Muscle layer of duodenum (tissue), 2 donors: Measurements from ENCODE around the gene CREB5.

ENCODE experiments used
- H3K27ac ChIP-seq: one replicate; pipeline ENCODE4 v1.7.0; 2013; ENCODE audit warnings: mild to moderate bottlenecking, low read length
- H3K27me3 ChIP-seq: one replicate; pipeline ENCODE4 v1.7.0; 2013; ENCODE audit warnings: low read depth, mild to moderate bottlenecking, control low read depth, low read length
- H3K36me3 ChIP-seq, 2 donors: one replicate each; pipeline ENCODE4 v1.7.0; 2013; ENCODE audit warnings: low read length in 2 of 2, control low read depth in 1 of 2, mild to moderate bottlenecking in 1 of 2; ENCODE audit not compliant: insufficient read depth in 2 of 2, control insufficient read depth in 1 of 2
- H3K4me1 ChIP-seq, 2 donors: one replicate each; pipeline ENCODE4 v1.7.0; 2013; ENCODE audit warnings: low read length in 2 of 2, mild to moderate bottlenecking in 2 of 2, control low read depth in 1 of 2, moderate library complexity in 1 of 2; ENCODE audit not compliant: insufficient read depth in 2 of 2, control insufficient read depth in 1 of 2
- H3K4me3 ChIP-seq, 2 donors: one replicate each; pipeline ENCODE4 v1.7.0; 2013; ENCODE audit warnings: low read length in 2 of 2, low read depth in 1 of 2, mild to moderate bottlenecking in 1 of 2
- H3K9me3 ChIP-seq, 2 donors: one replicate each; pipeline ENCODE4 v1.7.0; 2013; ENCODE audit warnings: low read length in 2 of 2, control low read depth in 1 of 2, mild to moderate bottlenecking in 1 of 2; ENCODE audit not compliant: control insufficient read depth in 1 of 2
- donor health status: healthy.

The CREB5 gene

DNA sequence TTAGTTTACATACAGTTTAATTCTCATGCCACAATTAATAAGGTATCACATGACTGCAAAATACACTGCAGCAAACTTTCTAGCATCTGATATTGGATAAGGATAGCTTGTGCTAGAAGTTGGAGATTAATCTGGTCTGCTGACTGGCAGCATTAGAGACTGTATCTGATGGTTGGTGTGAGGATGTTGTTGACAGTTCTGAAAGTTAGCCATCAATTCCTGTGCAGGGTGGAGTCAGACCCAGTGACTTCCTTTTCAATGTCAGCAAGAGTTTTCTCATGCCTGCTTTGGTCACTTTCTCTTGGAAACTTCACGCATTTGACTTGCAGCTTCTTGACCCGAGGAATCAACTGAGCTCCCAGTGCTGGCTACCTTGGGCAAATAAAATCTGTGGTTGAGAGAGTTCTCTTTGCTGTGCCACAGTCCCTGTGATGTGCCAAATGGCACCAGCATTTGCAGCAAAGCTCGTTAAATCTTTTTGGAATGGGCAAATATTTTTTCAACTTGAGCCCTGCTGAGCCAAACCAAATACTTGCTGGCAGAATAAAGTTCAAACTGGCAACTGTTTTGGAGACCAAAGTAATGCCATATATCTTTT is 312.8 kb downstream of the CREB5 start:
- Histone ChIP-seq H3K27me3 (no peaks in the 10 kb centered on the region), H3K27ac (no peak overlapping the region), H3K4me3 (no peak overlapping the region)

DNA sequence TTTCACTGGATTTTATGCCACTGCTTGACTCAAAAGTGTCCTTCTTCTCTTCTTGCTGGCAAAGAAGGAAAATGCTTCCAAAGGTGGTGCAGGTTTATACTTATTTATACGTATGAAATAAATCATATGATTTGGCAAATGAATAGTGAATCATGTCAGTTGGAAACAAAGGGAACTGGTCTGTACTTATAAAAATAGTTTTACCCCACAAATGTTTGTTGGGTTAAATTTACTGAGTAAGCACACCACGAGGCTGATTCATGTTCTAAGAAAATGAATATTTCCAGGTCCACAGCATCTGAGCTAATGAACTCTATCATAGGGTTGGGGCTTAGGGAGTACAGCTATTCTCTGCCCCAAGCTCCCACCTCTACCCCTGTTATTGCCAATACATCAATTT is 313.6 kb downstream of the CREB5 start:
- Histone ChIP-seq H3K27me3 (no peaks in the 10 kb centered on the region), H3K4me1 (peaks cover 0 to 28% of the 10 kb centered on the region in 2 donors), H3K36me3 (peaks cover 6 to 14% of the 10 kb centered on the region in 2 donors), H3K4me3 (no peak overlapping the region), H3K9me3 (no peaks in the 10 kb centered on the region), H3K27ac (no peak overlapping the region)

More for the DNA sequence above, 312.8 kb downstream of the CREB5 start:
- H3K36me3 ChIP-seq = peaks cover 6 to 22% of the 10 kb centered on the region in 2 donors
- H3K9me3 ChIP-seq = no peaks in the 10 kb centered on the region
- H3K4me1 ChIP-seq = peaks cover 0 to 21% of the 10 kb centered on the region in 2 donors

DNA sequence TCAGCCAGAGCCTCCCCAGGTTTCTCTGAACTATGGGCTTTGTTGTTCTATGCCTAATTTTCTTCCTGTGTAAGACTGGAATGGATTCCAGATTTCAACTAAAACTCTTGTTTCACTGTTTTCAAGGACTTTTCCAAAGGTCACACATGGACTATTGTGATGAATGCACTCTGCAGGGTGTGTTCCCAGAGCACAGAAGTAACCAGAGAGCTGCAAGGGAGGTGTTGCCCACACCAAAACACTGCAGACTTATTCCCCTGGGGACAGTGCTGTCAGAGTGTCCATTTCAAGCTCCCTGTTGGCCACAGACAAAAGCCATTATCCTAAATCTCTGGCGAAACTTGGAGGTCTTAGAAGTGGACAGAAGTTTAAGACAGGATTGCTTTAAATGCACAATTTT is 314.2 kb downstream of the CREB5 start:
- Histone ChIP-seq H3K9me3 (no peaks in the 10 kb centered on the region), H3K27me3 (no peaks in the 10 kb centered on the region), H3K36me3 (peaks cover 3 to 8% of the 10 kb centered on the region in 2 donors), H3K4me1 (peaks cover 0 to 28% of the 10 kb centered on the region in 2 donors), H3K27ac (no peak overlapping the region), H3K4me3 (no peak overlapping the region)

DNA sequence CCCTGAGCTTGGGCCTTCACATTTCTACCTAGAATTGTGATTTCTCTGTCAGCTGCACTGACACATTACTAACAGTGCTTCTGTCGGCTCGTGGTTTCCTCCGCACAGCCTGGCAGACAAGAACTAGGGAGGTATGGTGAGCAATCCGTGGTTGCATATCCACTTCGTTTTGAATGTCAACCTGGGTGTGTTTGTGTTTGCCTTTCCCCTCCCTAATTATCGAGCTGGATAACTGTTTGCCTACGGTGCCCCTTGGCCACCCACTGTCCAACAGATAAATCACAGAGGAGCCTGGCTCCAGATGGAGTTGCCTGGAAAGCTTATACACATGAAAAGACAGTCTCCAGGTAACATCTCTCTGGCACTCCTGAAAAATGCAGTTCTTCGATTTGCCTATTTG is 317.0 kb downstream of the CREB5 start:
- H3K4me1 ChIP-seq = peaks cover 0 to 33% of the 10 kb centered on the region in 2 donors
- H3K36me3 ChIP-seq = peaks cover 0 to 6% of the 10 kb centered on the region in 2 donors
- no peaks in the 10 kb centered on the region for H3K9me3 ChIP-seq
- H3K27ac ChIP-seq = no peak overlapping the region
- no peaks in the 10 kb centered on the region for H3K27me3 ChIP-seq
- no peak overlapping the region for H3K4me3 ChIP-seq

DNA sequence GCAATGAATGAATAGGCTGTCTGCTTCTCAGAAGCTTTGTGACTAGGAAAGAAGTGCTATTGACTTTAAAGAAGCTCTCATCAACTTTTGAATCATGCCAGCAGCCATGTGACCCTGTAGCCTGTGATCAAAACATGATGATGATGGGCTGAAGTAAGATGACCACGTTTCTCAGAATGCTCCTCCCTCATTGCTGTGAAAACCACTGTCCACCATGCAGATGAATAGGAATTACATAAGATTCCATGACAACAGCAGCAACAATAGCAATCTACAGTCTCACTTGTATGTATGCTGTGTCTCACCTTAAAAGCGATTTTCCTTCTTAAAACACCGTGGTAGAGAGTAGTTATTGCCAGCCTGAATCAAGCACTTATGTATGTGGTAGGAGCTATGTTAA is 317.4 kb downstream of the CREB5 start:
- Histone ChIP-seq H3K9me3 (no peaks in the 10 kb centered on the region), H3K36me3 (peaks cover 0 to 4% of the 10 kb centered on the region in 2 donors), H3K4me3 (no peak overlapping the region), H3K27ac (no peak overlapping the region), H3K4me1 (peaks cover 0 to 33% of the 10 kb centered on the region in 2 donors), H3K27me3 (no peaks in the 10 kb centered on the region)

DNA sequence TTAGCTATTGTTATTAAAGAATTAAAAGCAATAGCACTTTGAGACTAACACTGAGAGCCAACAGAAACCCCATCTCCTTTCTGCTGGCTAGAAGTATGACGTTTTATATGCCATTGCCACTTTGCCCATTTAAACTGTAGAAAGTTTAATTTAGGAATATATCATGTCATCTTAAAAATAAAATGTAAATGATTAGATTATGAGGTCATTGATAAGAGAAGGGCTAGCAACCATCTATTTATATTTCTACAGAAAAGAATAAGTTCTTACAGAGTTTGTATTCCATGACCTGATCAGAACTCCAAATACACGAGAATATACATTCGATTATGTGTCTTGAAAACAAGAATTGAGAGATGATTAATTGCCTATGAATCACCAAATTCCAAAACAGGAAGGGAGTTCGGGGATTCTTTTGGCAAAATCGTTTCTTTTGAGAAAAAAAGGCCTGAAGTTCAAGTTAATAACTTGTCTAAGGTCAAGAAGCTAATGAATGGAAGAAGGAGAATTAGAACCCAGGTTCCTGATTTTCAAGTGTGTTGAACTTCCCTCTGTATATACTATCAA is 318.9 kb downstream of the CREB5 start:
- H3K4me1 ChIP-seq = peaks cover 0 to 31% of the 10 kb centered on the region in 2 donors
- no peaks in the 10 kb centered on the region for H3K36me3 ChIP-seq
- no peak overlapping the region for H3K4me3 ChIP-seq
- no peaks in the 10 kb centered on the region for H3K27me3 ChIP-seq
- H3K9me3 ChIP-seq = no peaks in the 10 kb centered on the region
- H3K27ac ChIP-seq = no peak overlapping the region

DNA sequence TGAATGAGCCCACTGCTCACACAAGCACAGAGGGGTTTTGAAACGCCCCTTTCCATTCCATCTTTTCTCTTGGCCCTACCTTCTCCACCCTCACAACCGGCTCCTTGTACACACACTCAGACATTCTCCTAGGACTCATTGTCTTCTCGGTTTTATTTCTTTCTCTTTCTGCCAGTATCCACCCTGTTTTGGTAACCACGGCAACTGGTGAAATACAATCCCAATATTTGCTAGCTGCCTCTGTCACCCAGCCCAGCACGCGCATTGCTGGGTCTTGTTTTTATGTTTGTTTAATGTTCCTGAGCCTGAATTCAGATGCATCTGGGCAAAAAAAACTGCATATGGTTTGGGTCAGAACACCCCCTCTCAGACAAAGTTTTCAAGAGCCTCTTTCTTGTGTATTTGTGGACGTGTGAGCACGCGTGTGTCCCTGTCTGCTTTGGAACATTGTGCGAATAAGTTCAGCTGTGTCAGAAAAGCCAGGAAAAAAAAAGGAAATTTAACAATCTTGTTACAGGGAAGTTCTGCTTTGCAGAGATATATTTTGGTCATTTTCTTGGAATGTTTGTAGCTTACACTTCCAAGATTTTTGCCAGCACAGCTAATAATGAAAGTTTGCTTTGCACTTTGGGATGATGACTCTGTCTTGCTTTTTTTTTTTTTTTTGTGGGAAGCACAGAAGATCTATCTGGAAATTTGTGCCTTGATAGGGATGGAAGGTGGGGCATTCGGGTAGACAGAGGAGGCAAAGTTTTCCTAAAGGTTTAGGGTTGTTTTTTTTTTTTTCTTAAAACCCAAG is 320.0 kb downstream of the CREB5 start:
- Histone ChIP-seq H3K27ac (peak overlapping the region; percentile 45), H3K4me3 (peak overlapping the region; percentile 33 to 37), H3K9me3 (no peaks in the 10 kb centered on the region), H3K27me3 (no peaks in the 10 kb centered on the region), H3K4me1 (peaks cover 0 to 24% of the 10 kb centered on the region in 2 donors), H3K36me3 (no peaks in the 10 kb centered on the region)

DNA sequence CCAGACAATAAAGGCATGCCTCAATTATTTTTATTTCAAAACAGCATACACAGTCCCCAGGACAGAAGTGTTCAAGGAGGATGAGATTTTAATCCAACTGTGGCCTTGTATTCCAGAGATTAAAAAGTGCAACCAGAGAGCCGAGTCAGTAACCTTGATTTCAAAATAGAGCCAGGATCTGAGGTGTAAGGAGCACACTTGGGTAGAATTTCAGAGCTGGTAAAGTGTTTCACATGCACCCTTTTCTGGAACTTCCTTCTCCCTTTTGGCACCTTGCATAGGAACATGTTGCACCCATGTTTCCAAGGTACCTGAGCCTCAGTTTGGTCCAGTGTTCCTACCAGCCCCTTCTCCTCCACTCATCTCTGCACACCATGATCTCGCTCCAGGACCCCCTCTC is 320.7 kb downstream of the CREB5 start:
- Histone ChIP-seq H3K36me3 (no peaks in the 10 kb centered on the region), H3K27me3 (no peaks in the 10 kb centered on the region), H3K4me1 (peaks cover 0 to 24% of the 10 kb centered on the region in 2 donors), H3K4me3 (no peak overlapping the region), H3K27ac (no peak overlapping the region), H3K9me3 (no peaks in the 10 kb centered on the region)

DNA sequence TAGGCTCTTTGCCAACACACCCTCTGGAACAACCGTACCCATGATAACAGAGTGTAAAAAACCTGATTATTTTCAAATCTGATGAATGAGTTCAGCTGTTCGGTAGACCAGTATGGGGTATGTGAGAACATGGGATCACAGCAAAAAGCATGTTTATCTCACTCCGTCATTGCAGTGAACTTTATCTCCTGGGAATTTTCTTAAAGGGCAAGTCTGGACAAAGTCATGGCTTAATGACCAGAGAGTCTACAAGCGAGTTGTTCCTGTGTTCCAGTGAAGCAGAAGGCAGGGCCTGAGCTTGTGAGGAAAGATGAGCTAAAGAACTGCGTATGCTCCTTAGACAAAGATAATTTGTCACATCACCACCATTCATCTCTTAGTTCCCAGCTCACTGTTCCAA is 326.1 kb downstream of the CREB5 start:
- no peaks in the 10 kb centered on the region for H3K27me3 ChIP-seq
- no peak overlapping the region for H3K27ac ChIP-seq
- no peak overlapping the region for H3K4me3 ChIP-seq
- no peaks in the 10 kb centered on the region for H3K36me3 ChIP-seq
- H3K4me1 ChIP-seq = peaks cover 0 to under 1% of the 10 kb centered on the region in 2 donors
- no peaks in the 10 kb centered on the region for H3K9me3 ChIP-seq

DNA sequence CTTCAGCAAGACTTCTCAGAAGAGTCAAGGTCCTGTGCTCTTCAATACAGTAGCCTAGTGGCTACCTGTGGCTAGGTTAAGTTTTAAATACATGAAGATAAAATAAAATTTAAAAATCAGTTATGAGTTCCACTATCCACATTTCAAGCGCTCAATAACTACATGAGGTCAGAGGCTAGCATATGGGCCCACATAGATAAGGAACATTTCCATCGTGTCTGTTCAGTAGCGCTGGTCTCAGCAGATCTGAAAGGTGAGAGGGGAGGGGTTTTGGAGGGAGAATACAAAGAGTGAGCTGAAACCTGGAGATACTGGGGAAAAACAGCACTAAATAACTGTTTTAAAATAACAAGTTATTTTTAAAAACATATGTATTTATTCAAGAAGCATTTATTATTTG is 326.8 kb downstream of the CREB5 start:
- Histone ChIP-seq H3K27ac (no peak overlapping the region), H3K9me3 (no peaks in the 10 kb centered on the region), H3K4me3 (no peak overlapping the region), H3K4me1 (no peaks in the 10 kb centered on the region), H3K27me3 (no peaks in the 10 kb centered on the region), H3K36me3 (no peaks in the 10 kb centered on the region)

DNA sequence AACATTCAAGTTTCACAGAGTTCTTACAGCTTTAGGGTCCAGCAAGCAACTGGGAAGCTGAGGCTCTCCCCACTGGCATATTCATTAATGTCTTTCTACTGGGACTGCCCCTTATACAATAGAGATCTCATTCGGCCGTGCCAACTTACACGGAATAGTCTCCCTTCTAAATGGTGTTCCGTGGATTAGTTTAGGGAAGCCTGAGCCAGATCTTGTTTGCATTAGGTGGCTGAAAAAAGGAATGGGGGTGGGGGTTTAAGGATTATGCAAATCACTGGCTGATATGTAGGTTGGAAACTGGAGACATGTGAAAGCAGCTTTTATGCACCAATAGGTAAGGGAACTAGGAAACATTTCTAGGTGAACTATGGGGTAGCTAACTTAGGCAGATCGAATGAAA is 327.5 kb downstream of the CREB5 start:
- Histone ChIP-seq H3K27ac (no peak overlapping the region), H3K4me3 (no peak overlapping the region), H3K4me1 (peaks cover 0 to under 1% of the 10 kb centered on the region in 2 donors), H3K9me3 (no peaks in the 10 kb centered on the region), H3K36me3 (no peaks in the 10 kb centered on the region), H3K27me3 (no peaks in the 10 kb centered on the region)
